Measurements from ENCODE around the gene SULT1A2.

The SULT1A2 gene

DNA sequence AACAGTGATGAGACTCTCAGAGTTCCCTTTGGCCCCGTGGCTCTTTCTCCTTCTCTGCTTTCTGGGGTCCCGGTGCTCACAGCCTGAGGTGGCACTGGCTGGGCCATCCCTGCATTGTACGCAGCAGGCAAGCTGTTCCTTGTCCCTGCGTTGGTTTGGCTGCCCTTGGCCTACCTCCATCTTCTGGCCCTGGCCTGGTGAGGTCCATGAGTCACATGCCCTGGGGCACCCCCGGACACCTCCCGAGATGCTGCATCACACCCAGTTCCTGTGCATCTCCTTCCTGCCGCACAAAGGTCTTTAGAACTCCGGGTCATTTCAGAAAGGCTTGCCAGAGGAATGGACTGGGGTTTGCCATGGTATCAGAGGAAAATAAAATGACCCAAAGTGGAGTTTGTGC lies 9.5 kb downstream of the SULT1A2 start:
- Histone ChIP-seq H3K27me3 (ENCODE audit: insufficient read depth, low read length) (no peaks in the 10 kb centered on the region), H3K4me3 (ENCODE audit: low read length) (no peak overlapping the region), H3K9me3 (ENCODE audit: insufficient read depth, low read depth, low read length) (no peaks in the 10 kb centered on the region), H3K27ac (ENCODE audit: low read depth, low read length) (no peak overlapping the region), H3K9ac (ENCODE audit: low read depth, low read length) (no peak overlapping the region), H3K36me3 (ENCODE audit: insufficient read depth, low read length) (peaks cover 42% of the 10 kb centered on the region), H3K4me1 (ENCODE audit: insufficient read depth, low read length) (no peaks in the 10 kb centered on the region)
- 94% methylated on average over 8 of the region's 8 CpGs for WGBS

DNA sequence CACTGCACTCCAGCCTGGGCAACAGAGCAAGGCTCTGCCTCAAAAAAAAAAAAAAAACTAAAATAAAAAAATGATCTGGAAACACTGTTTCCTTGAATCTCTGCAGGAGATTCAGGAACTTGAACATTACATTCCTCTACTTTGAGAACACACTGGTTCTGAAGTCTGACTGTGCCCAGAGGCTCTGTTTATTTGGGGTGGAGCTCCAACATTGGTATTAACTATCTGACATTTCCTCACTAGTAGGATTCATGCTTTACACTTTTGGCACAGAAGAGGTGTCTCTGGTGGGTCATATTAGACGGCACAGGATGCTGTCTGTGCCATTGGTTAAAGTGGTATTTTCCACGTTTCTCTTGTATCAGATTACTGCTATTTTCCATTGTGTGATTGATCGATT lies 10.4 kb downstream of the SULT1A2 start:
- Histone ChIP-seq H3K9ac (ENCODE audit: low read depth, low read length) (no peak overlapping the region), H3K9me3 (ENCODE audit: insufficient read depth, low read depth, low read length) (no peaks in the 10 kb centered on the region), H3K4me3 (ENCODE audit: low read length) (no peak overlapping the region), H3K4me1 (ENCODE audit: insufficient read depth, low read length) (no peaks in the 10 kb centered on the region), H3K27me3 (ENCODE audit: insufficient read depth, low read length) (no peaks in the 10 kb centered on the region), H3K27ac (ENCODE audit: low read depth, low read length) (no peak overlapping the region), H3K36me3 (ENCODE audit: insufficient read depth, low read length) (peaks cover 46% of the 10 kb centered on the region)
- WGBS = 95% methylated on average over 3 of the region's 3 CpGs

DNA sequence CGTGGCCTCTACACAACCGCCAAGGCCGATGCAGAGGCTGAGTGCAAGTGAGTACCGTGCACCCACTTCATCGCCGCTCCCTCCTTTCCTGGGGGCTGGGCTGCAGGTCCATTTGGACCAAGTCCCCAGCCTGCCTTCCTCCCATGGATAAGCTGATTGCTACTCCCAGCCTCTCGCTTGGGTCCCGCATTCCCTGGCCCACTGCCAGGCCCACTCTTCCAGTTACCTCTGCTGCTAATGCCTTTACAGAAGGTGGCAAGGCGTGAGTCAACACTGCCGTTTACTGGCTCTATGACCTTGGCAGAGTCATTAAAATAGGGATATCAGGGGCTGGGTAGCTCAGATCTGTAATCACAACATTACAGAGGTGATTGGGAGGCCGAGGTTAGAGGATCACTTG lies 11.2 kb downstream of the SULT1A2 start:
- no peak overlapping the region for H3K9ac ChIP-seq (ENCODE audit: low read depth, low read length)
- H3K4me1 ChIP-seq (ENCODE audit: insufficient read depth, low read length) = no peaks in the 10 kb centered on the region
- H3K4me3 ChIP-seq (ENCODE audit: low read length) = no peak overlapping the region
- H3K27ac ChIP-seq (ENCODE audit: low read depth, low read length) = no peak overlapping the region
- 92% methylated on average over 11 of the region's 11 CpGs for WGBS
- no peaks in the 10 kb centered on the region for H3K27me3 ChIP-seq (ENCODE audit: insufficient read depth, low read length)
- peaks cover 48% of the 10 kb centered on the region for H3K36me3 ChIP-seq (ENCODE audit: insufficient read depth, low read length)
- H3K9me3 ChIP-seq (ENCODE audit: insufficient read depth, low read depth, low read length) = no peaks in the 10 kb centered on the region

DNA sequence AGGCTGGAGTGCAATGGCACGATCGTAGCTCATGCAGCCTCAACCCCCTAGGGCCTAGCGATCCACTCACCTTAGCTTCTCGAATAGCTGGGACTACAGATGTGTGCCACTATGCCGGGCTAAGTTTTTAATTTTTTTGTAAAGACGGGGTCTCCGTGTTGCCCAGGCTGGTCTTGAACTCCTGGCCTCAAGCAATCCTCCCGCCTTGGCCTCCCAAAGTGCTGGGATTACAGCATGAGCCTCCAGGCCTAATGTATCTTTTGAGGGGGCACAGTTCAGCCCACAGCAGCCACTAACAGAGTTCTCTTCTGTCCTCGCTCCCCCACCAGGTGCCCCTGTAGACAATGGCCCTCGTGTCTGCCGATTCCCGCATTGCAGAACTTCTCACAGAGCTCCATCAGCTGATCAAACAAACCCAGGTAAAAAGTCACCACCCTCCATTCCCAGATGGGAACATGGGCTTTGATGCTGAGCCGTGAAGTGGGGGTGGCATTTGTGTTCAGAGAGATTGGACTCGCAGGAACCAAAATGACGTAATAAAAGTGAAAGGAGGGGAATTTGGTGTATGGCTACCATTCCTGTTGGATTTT lies 16.0 kb downstream of the SULT1A2 start:
- H3K4me1 ChIP-seq (ENCODE audit: insufficient read depth, low read length) = no peaks in the 10 kb centered on the region
- no peak overlapping the region for H3K27ac ChIP-seq (ENCODE audit: low read depth, low read length)
- no peak overlapping the region for H3K9ac ChIP-seq (ENCODE audit: low read depth, low read length)
- no peaks in the 10 kb centered on the region for H3K27me3 ChIP-seq (ENCODE audit: insufficient read depth, low read length)
- peaks cover 24% of the 10 kb centered on the region for H3K36me3 ChIP-seq (ENCODE audit: insufficient read depth, low read length)
- no peak overlapping the region for H3K4me3 ChIP-seq (ENCODE audit: low read length)
- H3K9me3 ChIP-seq (ENCODE audit: insufficient read depth, low read depth, low read length) = no peaks in the 10 kb centered on the region
- 94% methylated on average over 15 of the region's 15 CpGs for WGBS

DNA sequence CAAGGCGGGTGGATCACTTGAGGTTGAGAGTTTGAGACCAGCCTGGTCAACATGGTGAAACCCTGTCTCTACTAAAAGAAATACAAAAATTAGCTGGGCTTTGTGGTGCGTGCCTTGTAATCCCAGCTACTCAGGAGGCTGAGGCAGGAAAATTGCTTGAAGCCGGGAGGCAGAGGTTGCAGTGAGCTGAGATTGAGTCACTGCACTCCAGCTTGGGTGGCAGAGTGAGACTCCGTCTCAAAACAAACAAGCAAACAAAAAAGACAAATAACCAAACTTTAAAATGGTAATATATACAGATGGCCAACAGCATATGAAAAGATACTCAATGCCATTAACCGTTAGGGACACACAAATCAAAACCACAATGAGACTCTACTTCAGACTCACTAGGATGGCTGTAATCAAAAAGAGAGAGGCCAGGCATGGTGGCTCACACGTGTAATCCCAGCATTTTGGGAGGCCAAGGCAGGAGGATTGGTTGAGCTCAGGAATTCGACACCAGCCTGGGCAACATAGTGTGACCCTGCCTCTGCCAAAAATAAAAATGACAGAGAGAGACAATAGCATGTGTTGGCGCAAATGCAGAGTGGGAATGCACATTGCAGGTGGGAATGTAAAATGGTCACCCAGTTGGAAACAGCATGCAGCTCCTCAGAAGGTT lies 21.3 kb downstream of the SULT1A2 start:
- WGBS = 93% methylated on average over 7 of the region's 8 CpGs
- no peaks in the 10 kb centered on the region for H3K9me3 ChIP-seq (ENCODE audit: insufficient read depth, low read depth, low read length)
- no peaks in the 10 kb centered on the region for H3K36me3 ChIP-seq (ENCODE audit: insufficient read depth, low read length)
- H3K27ac ChIP-seq (ENCODE audit: low read depth, low read length) = no peak overlapping the region
- peaks cover 18% of the 10 kb centered on the region; the same call in 1 of the 2 replicates for H3K4me1 ChIP-seq (ENCODE audit: insufficient read depth, low read length)
- no peaks in the 10 kb centered on the region for H3K27me3 ChIP-seq (ENCODE audit: insufficient read depth, low read length)
- no peak overlapping the region for H3K9ac ChIP-seq (ENCODE audit: low read depth, low read length)
- no peak overlapping the region for H3K4me3 ChIP-seq (ENCODE audit: low read length)

DNA sequence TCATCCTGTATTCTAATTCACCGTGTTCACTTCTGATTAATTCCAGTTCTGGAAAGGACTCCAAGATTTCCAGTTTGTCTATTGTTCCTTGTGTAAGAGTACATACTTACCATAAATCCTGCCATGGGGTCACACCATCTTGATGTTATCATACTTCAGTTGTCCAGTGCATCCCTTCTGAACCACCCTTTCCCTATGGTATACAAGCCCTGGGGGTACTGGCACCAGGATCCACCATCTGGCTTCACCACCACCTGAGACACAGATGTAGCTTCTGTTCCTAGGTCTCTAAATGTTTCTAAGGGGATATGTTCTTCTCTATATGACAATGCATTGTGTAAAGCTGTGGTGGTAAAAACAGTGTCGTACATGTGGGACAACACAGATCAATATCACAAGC lies 21.9 kb downstream of the SULT1A2 start:
- WGBS = 92% methylated on average over 2 of the region's 2 CpGs
- H3K27ac ChIP-seq (ENCODE audit: low read depth, low read length) = no peak overlapping the region
- H3K9ac ChIP-seq (ENCODE audit: low read depth, low read length) = no peak overlapping the region
- H3K4me3 ChIP-seq (ENCODE audit: low read length) = no peak overlapping the region
- peaks cover 18% of the 10 kb centered on the region; the same call in 1 of the 2 replicates for H3K4me1 ChIP-seq (ENCODE audit: insufficient read depth, low read length)
- H3K27me3 ChIP-seq (ENCODE audit: insufficient read depth, low read length) = no peaks in the 10 kb centered on the region
- no peaks in the 10 kb centered on the region for H3K36me3 ChIP-seq (ENCODE audit: insufficient read depth, low read length)
- no peaks in the 10 kb centered on the region for H3K9me3 ChIP-seq (ENCODE audit: insufficient read depth, low read depth, low read length)

DNA sequence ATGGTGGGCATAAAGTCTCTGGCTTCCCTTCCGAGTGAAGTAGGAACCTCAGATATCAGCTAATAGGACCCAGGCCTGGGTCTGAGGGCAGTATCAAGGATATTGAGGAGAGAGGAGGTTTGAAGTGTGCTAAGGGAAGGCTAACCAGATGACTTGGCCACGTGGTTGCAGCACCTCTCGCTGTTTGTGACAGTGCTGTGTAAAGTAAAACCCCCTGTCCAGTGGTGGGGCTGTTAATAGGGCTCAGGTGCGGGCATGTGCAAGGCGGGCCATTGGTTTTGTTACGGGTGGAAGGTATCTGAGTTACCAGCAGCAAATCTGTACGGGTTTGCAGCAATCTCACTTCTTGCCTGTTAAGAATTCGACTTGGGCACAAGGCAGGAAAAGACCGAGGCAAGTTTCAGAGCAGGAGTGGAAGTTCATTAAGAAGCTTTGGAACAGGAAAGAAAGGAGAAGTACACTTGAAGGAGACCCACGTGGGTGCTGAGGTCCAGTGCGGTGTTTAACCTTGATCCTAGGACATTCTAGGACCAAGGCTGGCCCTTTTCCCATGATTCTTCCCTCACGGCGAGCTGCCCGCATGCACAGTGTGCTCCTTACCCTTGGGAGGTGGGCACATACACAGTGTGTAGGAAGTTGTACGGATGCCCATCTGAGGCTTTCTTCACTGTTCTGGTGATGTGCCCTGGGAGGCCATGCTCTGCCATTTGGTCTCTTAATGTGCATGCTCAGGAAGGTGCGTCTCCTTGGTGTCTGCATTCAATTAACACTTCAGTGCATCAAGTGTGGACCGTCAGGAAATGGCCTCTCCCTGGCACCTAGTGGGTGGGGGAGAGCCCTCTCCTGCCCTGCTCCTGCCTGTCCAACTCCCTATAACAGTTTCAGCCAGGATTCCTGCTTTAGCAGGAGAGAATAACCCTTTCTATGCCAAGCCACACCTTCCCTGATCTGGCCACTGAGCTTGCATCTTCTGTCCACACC lies 22.8 kb downstream of the SULT1A2 start:
- H3K4me1 ChIP-seq (ENCODE audit: insufficient read depth, low read length) = peaks cover 18% of the 10 kb centered on the region; the same call in 1 of the 2 replicates
- no peak overlapping the region for H3K27ac ChIP-seq (ENCODE audit: low read depth, low read length)
- H3K9me3 ChIP-seq (ENCODE audit: insufficient read depth, low read depth, low read length) = no peaks in the 10 kb centered on the region
- no peaks in the 10 kb centered on the region for H3K36me3 ChIP-seq (ENCODE audit: insufficient read depth, low read length)
- no peaks in the 10 kb centered on the region for H3K27me3 ChIP-seq (ENCODE audit: insufficient read depth, low read length)
- 82% methylated on average over 17 of the region's 17 CpGs for WGBS
- H3K4me3 ChIP-seq (ENCODE audit: low read length) = no peak overlapping the region
- no peak overlapping the region for H3K9ac ChIP-seq (ENCODE audit: low read depth, low read length)

DNA sequence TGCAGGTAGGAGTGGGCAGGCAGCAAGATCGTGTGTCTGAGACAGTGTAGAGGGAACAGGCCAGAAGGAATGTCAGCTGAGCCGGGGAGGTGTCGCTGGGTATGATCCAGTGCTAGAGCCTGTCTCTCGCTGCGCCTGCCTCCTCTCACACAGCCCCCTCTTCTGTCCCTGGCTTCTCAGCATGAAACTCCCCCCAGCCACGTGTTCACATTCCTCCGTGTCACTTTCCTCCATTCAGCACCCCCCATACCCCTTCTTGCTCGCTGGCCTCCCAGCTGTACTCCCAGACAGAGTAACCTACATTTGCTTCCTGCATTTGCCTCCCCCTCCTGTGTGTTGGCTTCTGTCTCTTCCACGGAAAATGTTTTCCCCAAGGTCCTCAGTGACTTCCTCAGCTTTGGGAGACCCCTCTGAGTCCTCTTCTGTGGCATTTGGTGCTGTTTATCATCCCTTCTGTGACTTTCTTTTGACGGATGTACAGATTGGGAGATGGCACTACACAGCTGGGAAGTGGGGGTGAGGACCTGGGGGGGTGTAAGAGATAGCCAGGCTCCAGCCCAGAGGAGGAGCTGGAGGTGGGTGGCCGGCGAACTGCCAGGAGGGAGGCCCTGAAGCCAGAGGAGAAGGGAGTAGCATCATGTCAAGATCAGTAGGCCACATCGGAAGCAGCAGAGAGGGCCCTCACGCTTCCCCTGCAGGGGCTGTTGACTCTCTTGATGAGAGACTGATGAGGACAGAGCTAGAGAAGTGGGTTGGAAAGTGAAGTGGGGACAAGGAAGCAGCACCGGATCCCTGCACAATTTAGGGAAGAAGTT lies 23.9 kb downstream of the SULT1A2 start:
- Histone ChIP-seq H3K4me3 (ENCODE audit: low read length) (no peak overlapping the region), H3K9me3 (ENCODE audit: insufficient read depth, low read depth, low read length) (no peaks in the 10 kb centered on the region), H3K27ac (ENCODE audit: low read depth, low read length) (no peak overlapping the region), H3K36me3 (ENCODE audit: insufficient read depth, low read length) (no peaks in the 10 kb centered on the region), H3K4me1 (ENCODE audit: insufficient read depth, low read length) (peaks cover 18% of the 10 kb centered on the region; the same call in 1 of the 2 replicates), H3K27me3 (ENCODE audit: insufficient read depth, low read length) (no peaks in the 10 kb centered on the region), H3K9ac (ENCODE audit: low read depth, low read length) (no peak overlapping the region)
- WGBS = 58% methylated on average over 15 of the region's 15 CpGs

DNA sequence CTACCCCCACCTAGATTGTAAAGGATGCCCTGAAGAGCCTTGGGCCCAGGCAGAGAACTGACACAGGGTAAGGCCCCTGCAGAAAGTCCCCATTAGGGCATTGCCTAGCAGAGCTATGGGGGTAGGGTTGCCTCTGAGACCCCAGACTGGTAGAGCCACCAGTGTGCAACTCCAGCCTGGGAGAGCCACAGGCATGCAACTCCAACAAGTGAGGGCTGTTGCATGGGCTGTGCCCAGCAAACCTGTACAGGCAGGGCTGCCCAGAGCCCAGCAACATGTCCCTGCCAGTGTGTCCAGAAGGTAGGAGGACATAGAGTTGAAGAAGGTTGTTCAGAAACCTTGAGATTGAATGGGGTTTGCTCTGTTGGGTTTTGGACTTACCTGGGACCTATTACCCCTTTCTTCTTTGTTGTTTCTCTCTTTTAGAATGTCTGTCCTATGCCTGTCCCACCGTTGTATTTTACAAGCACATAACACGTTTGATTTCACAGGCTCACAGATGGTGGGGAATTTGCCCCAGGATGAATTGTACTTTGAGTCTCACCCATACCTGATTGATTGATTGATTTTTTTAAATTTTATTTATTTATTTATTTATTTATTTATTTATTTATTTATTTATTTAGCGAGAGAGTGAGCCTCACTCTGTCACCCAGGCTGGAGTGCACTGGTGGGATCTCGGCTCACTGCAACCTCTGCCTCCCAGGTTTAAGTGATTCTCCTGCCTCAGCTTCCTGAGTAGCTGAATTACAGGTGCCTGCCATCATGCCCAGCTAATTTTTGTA lies 26.7 kb downstream of the SULT1A2 start:
- Histone ChIP-seq H3K27me3 (ENCODE audit: insufficient read depth, low read length) (no peaks in the 10 kb centered on the region), H3K4me3 (ENCODE audit: low read length) (no peak overlapping the region), H3K27ac (ENCODE audit: low read depth, low read length) (no peak overlapping the region), H3K9me3 (ENCODE audit: insufficient read depth, low read depth, low read length) (peaks cover 12% of the 10 kb centered on the region), H3K4me1 (ENCODE audit: insufficient read depth, low read length) (peaks cover 18% of the 10 kb centered on the region; the same call in 1 of the 2 replicates), H3K36me3 (ENCODE audit: insufficient read depth, low read length) (no peaks in the 10 kb centered on the region), H3K9ac (ENCODE audit: low read depth, low read length) (no peak overlapping the region)
- WGBS = 96% methylated on average over 4 of the region's 4 CpGs

DNA sequence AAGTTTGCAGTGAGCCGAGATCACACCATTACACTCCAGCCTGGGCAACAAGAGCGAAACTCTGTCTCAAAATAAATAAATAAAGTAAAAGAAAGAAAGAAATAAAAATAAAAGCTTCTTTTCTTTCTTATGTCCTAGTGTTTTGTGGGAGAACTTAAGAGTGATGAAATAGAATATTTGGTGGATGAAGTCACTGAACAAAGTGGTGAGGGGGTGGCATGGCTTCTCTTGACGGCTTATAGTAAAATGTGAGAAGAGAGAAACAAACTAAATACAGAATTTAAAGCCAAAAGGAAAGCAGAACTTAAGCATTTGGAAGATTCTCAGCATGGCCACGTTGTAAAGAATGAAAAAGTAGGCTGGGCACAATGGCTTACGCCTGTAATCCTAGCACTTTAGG lies 27.8 kb downstream of the SULT1A2 start:
- H3K36me3 ChIP-seq (ENCODE audit: insufficient read depth, low read length) = no peaks in the 10 kb centered on the region
- H3K27me3 ChIP-seq (ENCODE audit: insufficient read depth, low read length) = no peaks in the 10 kb centered on the region
- no peak overlapping the region for H3K9ac ChIP-seq (ENCODE audit: low read depth, low read length)
- H3K4me1 ChIP-seq (ENCODE audit: insufficient read depth, low read length) = peaks cover 11% of the 10 kb centered on the region; the same call in 1 of the 2 replicates
- WGBS = 95% methylated on average over 4 of the region's 5 CpGs
- peaks cover 12% of the 10 kb centered on the region for H3K9me3 ChIP-seq (ENCODE audit: insufficient read depth, low read depth, low read length)
- H3K4me3 ChIP-seq (ENCODE audit: low read length) = no peak overlapping the region
- no peak overlapping the region for H3K27ac ChIP-seq (ENCODE audit: low read depth, low read length)
